HCT116 (cell line): ENCODE results near the gene PRKG1. TPM values are rescaled to one million over a fixed set of nuclear protein-coding genes. Genes with fewer than 3 reads are reported as not detected.
"Not testable (repeated sequence)": the region's sequence is repeated elsewhere in the genome, so short reads cannot be mapped to it uniquely, and the experiment has no call there.

Source experiments
- ATAC-seq: fragments of 200-7000 bp; cut with Tn5 transposase; 2 replicates; pipeline ENCODE4 v1.9.1; 2020; ENCODE audit warnings: mild to moderate bottlenecking, moderate library complexity
- BruUV-seq: library from RNA; stranded (reverse); fragments of 400-500 nt; replicated peaks from 2 replicates; lab custom pipeline; 2021; lab: Mats Ljungman, UMichigan
- CTCF ChIA-PET: fragments of 300-600 bp; sonication (Branson Sonifier 250); formaldehyde crosslinking; loops from one replicate; lab custom pipeline; 2021; ENCODE audit warnings: antibody characterized with exemption; lab: Charles Lee
- POLR2A ChIA-PET: fragments of 300-600, 350-600 bp; sonication (Branson Sonifier 250); formaldehyde crosslinking; loops from one replicate; lab custom pipeline; 2021; ENCODE audit warnings: antibody characterized with exemption; lab: Charles Lee
- RAD21 ChIA-PET, 2 experiments: fragments of 300-600 bp; sonication (Branson Sonifier 250); formaldehyde crosslinking; loops; one replicate each; lab custom pipeline; 2023; ENCODE audit warnings: low total read pairs in 2 of 2; ENCODE audit not compliant: uncharacterized antibody in 2 of 2, unreplicated experiment in 2 of 2, low non-redundant PET in 1 of 2; lab: Charles Lee
- DNase-seq: peaks from one replicate; pipeline ENCODE4 v3.0.0-alpha.2; 2010; ENCODE audit warnings: low read depth, low spot score
- H2AFZ ChIP-seq: fragments of 200-600 bp; shearing (Covaris generic), sonication (generic); 2 replicates; pipeline ENCODE4 v1.6.1; 2017; ENCODE audit warnings: low read depth, mixed run types, mixed read lengths, antibody characterized with exemption, low read length; ENCODE audit not compliant: poor library complexity, severe bottlenecking
- H3K27ac ChIP-seq: 2 replicates; pipeline ENCODE4 v1.5.1; 2012; ENCODE audit warnings: low read depth, low read length
- H3K27me3 ChIP-seq: fragments of 200-600 bp; sonication (generic); 2 replicates; pipeline ENCODE4 v1.6.1; 2016; ENCODE audit warnings: mixed run types, low read length, mixed read lengths; ENCODE audit not compliant: insufficient read depth
- H3K36me3 ChIP-seq, 2 experiments: fragments of 200-500 bp in 1 of 2; fragments of 200-600 bp in 1 of 2; sonication (Bioruptor generic) in 1 of 2; sonication (generic) in 1 of 2; 2 replicates each; pipeline versions ENCODE4 v1.5.1 to v1.6.1; 2014 to 2016; ENCODE audit warnings: low read length in 2 of 2, inconsistent platforms in 1 of 2, mixed read lengths in 1 of 2, mixed run types in 1 of 2; ENCODE audit not compliant: insufficient read depth in 2 of 2, control insufficient read depth in 1 of 2
- H3K4me1 ChIP-seq, 2 experiments: fragments of 200-600 bp in 1 of 2; sonication (generic) in 1 of 2; 2 replicates each; pipeline versions ENCODE4 v1.5.1 to v1.6.1; 2012 to 2017; ENCODE audit warnings: low read length in 2 of 2, inconsistent platforms in 1 of 2, mild to moderate bottlenecking in 1 of 2, mixed read lengths in 1 of 2, mixed run types in 1 of 2, moderate library complexity in 1 of 2; ENCODE audit not compliant: insufficient read depth in 2 of 2, control insufficient read depth in 1 of 2
- H3K4me2 ChIP-seq: fragments of 200-600 bp; sonication (generic); 2 replicates; pipeline ENCODE4 v1.6.1; 2017; ENCODE audit warnings: mixed run types, low read length, mixed read lengths
- H3K4me3 ChIP-seq, 2 experiments: fragments of 200-600 bp in 1 of 2; sonication (generic) in 1 of 2; replicated peaks in 1 of 2; 2 replicates each; pipeline ENCODE4 v1.5.1; 2011 to 2016; ENCODE audit warnings: low read length in 2 of 2, control low read depth in 1 of 2, low read depth in 1 of 2, mild to moderate bottlenecking in 1 of 2, mixed read lengths in 1 of 2, mixed run types in 1 of 2
- H3K79me2 ChIP-seq: fragments of 200-600 bp; sonication (generic); 2 replicates; pipeline ENCODE4 v1.6.1; 2017; ENCODE audit warnings: mild to moderate bottlenecking, mixed run types, low read length, moderate library complexity, mixed read lengths; ENCODE audit not compliant: insufficient read depth
- H3K9ac ChIP-seq: fragments of 200-600 bp; sonication (generic); 2 replicates; pipeline ENCODE4 v1.6.1; 2016; ENCODE audit warnings: low read length, mixed read lengths
- H3K9me2 ChIP-seq: fragments of 200-600 bp; sonication (generic), shearing (Covaris generic); 2 replicates; pipeline ENCODE4 v1.6.1; 2017; ENCODE audit warnings: mixed run types, mild to moderate bottlenecking, moderate library complexity; ENCODE audit not compliant: insufficient read depth
- H3K9me3 ChIP-seq, 2 experiments: fragments of 200-500 bp in 1 of 2; fragments of 200-600 bp in 1 of 2; sonication (Bioruptor generic) in 1 of 2; sonication (generic) in 1 of 2; 2 replicates each; pipeline ENCODE4 v1.6.1; 2014 to 2017; ENCODE audit warnings: low read length in 2 of 2, mixed read lengths in 2 of 2, inconsistent platforms in 1 of 2, low read depth in 1 of 2, mild to moderate bottlenecking in 1 of 2, mixed run types in 1 of 2, moderate library complexity in 1 of 2; ENCODE audit not compliant: control insufficient read depth in 1 of 2, insufficient read depth in 1 of 2
- H4K20me1 ChIP-seq: fragments of 200-600 bp; sonication (generic), shearing (Covaris generic); 2 replicates; pipeline ENCODE4 v1.6.1; 2017; ENCODE audit warnings: mixed run types, mild to moderate bottlenecking, moderate library complexity; ENCODE audit not compliant: insufficient read depth
- CEBPB ChIP-seq: IDR thresholded peaks from 2 replicates; pipeline ENCODE4 v1.6.1; 2012; ENCODE audit warnings: low read depth
- CTCF ChIP-seq, 3 experiments: fragments of 200-600 bp in 1 of 3; sonication (generic) in 1 of 3; IDR thresholded peaks in 2 of 3; conservative IDR thresholded peaks in 1 of 3; 2 replicates each; pipeline ENCODE4 v1.5.1; 2012 to 2017; ENCODE audit warnings: low read depth in 2 of 3, low read length in 2 of 3, antibody characterized with exemption in 1 of 3, borderline replicate concordance in 1 of 3, control low read depth in 1 of 3, mild to moderate bottlenecking in 1 of 3, mixed read lengths in 1 of 3, mixed run types in 1 of 3, moderate library complexity in 1 of 3; ENCODE audit not compliant: insufficient read depth in 1 of 3
- EGR1 ChIP-seq: IDR thresholded peaks from 2 replicates; pipeline ENCODE4 v1.6.1; 2012; ENCODE audit warnings: low read depth
- ELF1 ChIP-seq: IDR thresholded peaks from 2 replicates; pipeline ENCODE4 v1.6.1; 2012; ENCODE audit warnings: low read depth, borderline replicate concordance
- EZH2 ChIP-seq: fragments of 200-600 bp; sonication (generic); IDR thresholded peaks from 2 replicates; pipeline ENCODE4 v1.6.1; 2017; ENCODE audit warnings: antibody characterized with exemption, mixed run types
- EZH2phosphoT487 ChIP-seq: fragments of 200-600 bp; IDR thresholded peaks from 2 replicates; pipeline ENCODE4 v1.6.1; 2018; ENCODE audit warnings: antibody characterized with exemption, borderline replicate concordance
- FOSL1 ChIP-seq: IDR thresholded peaks from 2 replicates; pipeline ENCODE4 v1.6.1; 2012; ENCODE audit warnings: low read depth
- JUND ChIP-seq: IDR thresholded peaks from 2 replicates; pipeline ENCODE4 v1.6.1; 2012
- POLR2A ChIP-seq: IDR thresholded peaks from 2 replicates; pipeline ENCODE4 v1.7.0; 2011; ENCODE audit warnings: borderline replicate concordance; ENCODE audit not compliant: insufficient read depth, insufficient read length; ENCODE audit errors: extremely low read depth
- POLR2AphosphoS5 ChIP-seq: IDR thresholded peaks from 2 replicates; pipeline ENCODE4 v1.6.1; 2011; ENCODE audit warnings: mild to moderate bottlenecking, low read depth, low read length, moderate library complexity
- RAD21 ChIP-seq: IDR thresholded peaks from 2 replicates; pipeline ENCODE4 v1.6.1; 2012; ENCODE audit warnings: low read depth, mild to moderate bottlenecking
- SIN3A ChIP-seq: IDR thresholded peaks from 2 replicates; pipeline ENCODE4 v1.6.1; 2012; ENCODE audit warnings: low read depth
- SP1 ChIP-seq: IDR thresholded peaks from 2 replicates; pipeline ENCODE4 v1.6.1; 2012; ENCODE audit warnings: low read depth
- TCF7L2 ChIP-seq: IDR thresholded peaks from 2 replicates; pipeline ENCODE4 v1.7.0; 2011; ENCODE audit warnings: borderline replicate concordance, inconsistent platforms; ENCODE audit not compliant: insufficient read depth, insufficient read length; ENCODE audit errors: extremely low read depth
- ZBTB33 ChIP-seq: IDR thresholded peaks from 2 replicates; pipeline ENCODE4 v1.6.1; 2011; ENCODE audit warnings: mild to moderate bottlenecking, low read length, moderate library complexity; ENCODE audit not compliant: insufficient replicate concordance; ENCODE audit errors: extremely low read depth
- intact Hi-C: fragments of 100-400 bp; cut with micrococcal nuclease; formaldehyde crosslinking; loops from 2 replicates; pipeline ENCODE4 v1.10.0; 2022
- total RNA-seq: library from RNA; stranded (reverse); gene quantifications from one replicate; pipeline ENCODE4 v1.2.1, GENCODE V29; 2021; ENCODE audit not compliant: unreplicated experiment

Gene PRKG1
- total RNA-seq, 1 experiment from 2014 or later, result 1.4 TPM

GRCh38 chr10:51340845-51341610 lies 266.7 kb downstream of the PRKG1 start (continued):
- TF ChIP-seq SIN3A, result no peak
- no peak for TF ChIP-seq POLR2AphosphoS5
- TF ChIP-seq POLR2A, result no peak
- TF ChIP-seq, all 23 proteins: peak for 0

- H3K9me2 ChIP-seq, BruUV-seq, H3K4me2 ChIP-seq, DNase-seq, H2AFZ ChIP-seq, H3K4me1 ChIP-seq, intact Hi-C loops, H4K20me1 ChIP-seq, H3K9me3 ChIP-seq, RAD21 ChIA-PET, H3K27me3 ChIP-seq, H3K9ac ChIP-seq, ATAC-seq, CTCF ChIA-PET, H3K4me3 ChIP-seq, H3K27ac ChIP-seq, H3K36me3 ChIP-seq, POLR2A ChIA-PET, H3K79me2 ChIP-seq: not testable (repeated sequence)
Observed at GRCh38 chr10:51341745-51342144, 267.5 kb downstream of the PRKG1 start.

- ATAC-seq, result no peak
- Histone ChIP-seq H3K27me3 (no peaks in the 10 kb centered on the region), H3K79me2 (no peaks in the 10 kb centered on the region), H3K9me3 (no peaks in the 10 kb centered on the region), H3K4me3 (no peak overlapping the region), H3K4me1 (no peaks in the 10 kb centered on the region), H2AFZ (no peak overlapping the region), H3K36me3 (no peaks in the 10 kb centered on the region), H3K9ac (no peak overlapping the region), H3K9me2 (no peaks in the 10 kb centered on the region), H3K27ac (no peak overlapping the region), H3K4me2 (no peak overlapping the region), H4K20me1 (no peaks in the 10 kb centered on the region)
- BruUV-seq, result no TSS peak
- RAD21 ChIA-PET, result no interaction called here
- POLR2A ChIA-PET, result no interaction called here
- intact Hi-C loops, result no loop called here
- CTCF ChIA-PET, result no interaction called here
- no peak for DNase-seq
- no peak for TF ChIP-seq POLR2AphosphoS5
- TF ChIP-seq EZH2, result no peak
- TF ChIP-seq EZH2phosphoT487, result no peak
- no peak for TF ChIP-seq RAD21
- no peak for TF ChIP-seq ZBTB33
- no peak for TF ChIP-seq SP1
- TF ChIP-seq POLR2A, result no peak
- TF ChIP-seq TCF7L2, result no peak
- TF ChIP-seq ELF1, result no peak
- TF ChIP-seq SIN3A, result no peak
- TF ChIP-seq CEBPB, result no peak
- TF ChIP-seq EGR1, result no peak
- TF ChIP-seq FOSL1, result no peak
- no peak for TF ChIP-seq CTCF (IDR thresholded peaks at IDR 0.05 in 2 of 3, conservative IDR thresholded peaks at IDR 0.05 in 1 of 3; ENCODE audit: borderline replicate concordance in 1 of 3, insufficient read depth in 1 of 3, low read depth in 2 of 3, low read length in 2 of 3)
- no peak for TF ChIP-seq JUND
Observed at GRCh38 chr10:51342381-51342780, 268.1 kb downstream of the PRKG1 start.
